PC-3 (cell line): ENCODE measurements around the gene IL20RB. TPM values are rescaled to one million over a fixed set of nuclear protein-coding genes. Genes with fewer than 3 reads are reported as not detected.

Experiments
- ATAC-seq: fragments of 200-7000 bp; cut with Tn5 transposase; 2 replicates; pipeline ENCODE4 v1.9.1; 2020; ENCODE audit warnings: mild to moderate bottlenecking, moderate library complexity
- BruUV-seq: library from RNA; stranded (reverse); fragments of 400-500 nt; replicated peaks from 2 replicates; lab custom pipeline; 2021; lab: Mats Ljungman, UMichigan
- CTCF ChIA-PET: fragments of 300-600 bp; sonication (Branson Sonifier 250); formaldehyde crosslinking; loops from one replicate; lab custom pipeline; 2022; ENCODE audit warnings: antibody characterized with exemption; lab: Charles Lee
- POLR2A ChIA-PET: fragments of 300-600 bp; sonication (Branson Sonifier 250); formaldehyde crosslinking; loops from one replicate; lab custom pipeline; 2022; ENCODE audit warnings: antibody characterized with exemption; ENCODE audit not compliant: unreplicated experiment; lab: Charles Lee
- DNase-seq: peaks from one replicate; pipeline ENCODE4 v3.0.0-alpha.2; 2015
- H2AFZ ChIP-seq: fragments of 300-600 bp; sonication (generic); 2 replicates; pipeline ENCODE4 v1.6.0; 2016; ENCODE audit warnings: antibody characterized with exemption, low read length
- H3F3A ChIP-seq: fragments of 300-600 bp; sonication (generic); one replicate; pipeline ENCODE4 v1.6.0; 2017; ENCODE audit warnings: antibody characterized with exemption, low read length, control low read depth, mild to moderate bottlenecking; ENCODE audit not compliant: unreplicated experiment
- H3K27ac ChIP-seq: fragments of 300-600 bp; sonication (generic); 2 replicates; pipeline ENCODE4 v1.5.1; 2016; ENCODE audit warnings: mild to moderate bottlenecking, low read length
- H3K27me3 ChIP-seq: fragments of 300-600 bp; sonication (generic); 2 replicates; pipeline ENCODE4 v1.6.1; 2016; ENCODE audit warnings: low read length, mixed read lengths
- H3K36me3 ChIP-seq: fragments of 300-600 bp; sonication (generic); 2 replicates; pipeline ENCODE4 v1.6.1; 2016; ENCODE audit warnings: low read depth, mixed run types, low read length, mixed read lengths
- H3K4me1 ChIP-seq: fragments of 300-600 bp; sonication (generic); 2 replicates; pipeline ENCODE4 v1.5.1; 2016; ENCODE audit warnings: low read length; ENCODE audit not compliant: insufficient read depth
- H3K4me2 ChIP-seq: fragments of 300-600 bp; sonication (generic); 2 replicates; pipeline ENCODE4 v1.6.0; 2016; ENCODE audit warnings: low read length
- H3K4me3 ChIP-seq: fragments of 300-600 bp; sonication (generic); 2 replicates; pipeline ENCODE4 v1.5.1; 2016; ENCODE audit warnings: mild to moderate bottlenecking, low read length, mixed read lengths
- H3K79me2 ChIP-seq: fragments of 300-600 bp; sonication (generic); 2 replicates; pipeline ENCODE4 v1.6.1; 2017; ENCODE audit warnings: low read length, mixed read lengths
- H3K9ac ChIP-seq: fragments of 300-600 bp; sonication (generic); 2 replicates; pipeline ENCODE4 v1.6.0; 2016; ENCODE audit warnings: mild to moderate bottlenecking, low read length
- H3K9me2 ChIP-seq: fragments of 300-600 bp; sonication (generic); replicated peaks from 2 replicates; pipeline ENCODE4 v1.6.1; 2016; ENCODE audit warnings: mixed run types, low read length, mixed read lengths
- H3K9me3 ChIP-seq: fragments of 300-600 bp; sonication (generic); 2 replicates; pipeline ENCODE4 v1.6.1; 2016; ENCODE audit warnings: low read length, mixed read lengths
- H4K20me1 ChIP-seq: fragments of 300-600 bp; sonication (generic); 2 replicates; pipeline ENCODE4 v1.6.1; 2016; ENCODE audit warnings: low read length, mixed read lengths
- CTCF ChIP-seq: fragments of 300-600 bp; sonication (generic); conservative IDR thresholded peaks from 2 replicates; pipeline ENCODE4 v1.5.1; 2017; ENCODE audit warnings: antibody characterized with exemption, low read depth, mild to moderate bottlenecking, low read length
- EZH2 ChIP-seq: fragments of 300-600 bp; sonication (generic); IDR thresholded peaks from one replicate; pipeline ENCODE4 v1.6.1; 2017; ENCODE audit warnings: antibody characterized with exemption, mild to moderate bottlenecking, low read length; ENCODE audit not compliant: unreplicated experiment
- EZH2phosphoT487 ChIP-seq: fragments of 300-600 bp; sonication (generic); IDR thresholded peaks from 2 replicates; pipeline ENCODE4 v1.6.1; 2018; ENCODE audit warnings: mild to moderate bottlenecking, antibody characterized with exemption, low read length, borderline replicate concordance
- intact Hi-C: fragments of 100-400 bp; cut with micrococcal nuclease; formaldehyde crosslinking; loops from 2 replicates; pipeline ENCODE4 v1.9.0; 2023
- total RNA-seq: library from RNA; depleted of rRNA; stranded (reverse); fragments of >200 nt; gene quantifications from 2 replicates; pipeline ENCODE4 v1.2.3, GENCODE V29; 2014

IL20RB gene
- total RNA-seq, 1 experiment from 2014 or later, result 0.73 TPM

GRCh38 chr3:136932523-136932922, 25.3 kb upstream of the IL20RB start:
- H2AFZ ChIP-seq, result no peak overlapping the region
- H3K79me2 ChIP-seq, result peaks cover 12% of the 10 kb centered on the region
- H4K20me1 ChIP-seq, result no peaks in the 10 kb centered on the region
- ChIA-PET CTCF (no interaction called here), POLR2A (no interaction called here)
- ATAC-seq (no peak; the same call in 1 of the 2 replicates), DNase-seq (no peak)
- peak overlapping the region; percentile 44; the same call in 1 of the 2 replicates for H3K9ac ChIP-seq
- no peaks in the 10 kb centered on the region for H3K27me3 ChIP-seq
- no peaks in the 10 kb centered on the region for H3K9me2 ChIP-seq
- TF ChIP-seq EZH2phosphoT487, result no peak
- no peak for TF ChIP-seq CTCF
- TF ChIP-seq EZH2, result no peak
- H3K4me3 ChIP-seq, result no peak overlapping the region
- H3K4me2 ChIP-seq, result no peak overlapping the region
- H3K27ac ChIP-seq, result peak overlapping the region; percentile 73
- H3K9me3 ChIP-seq, result no peaks in the 10 kb centered on the region
- peaks cover 13% of the 10 kb centered on the region for H3K36me3 ChIP-seq
- no peaks in the 10 kb centered on the region for H3F3A ChIP-seq
- intact Hi-C loops, result loop anchor here (5.0 to 10.0 kb wide), 3 partner anchors 40 to 178 kb away; partner anchors contain the start of genes NCK1 and STAG1
- H3K4me1 ChIP-seq, result peaks cover 16% of the 10 kb centered on the region
- no TSS peak for BruUV-seq

- peaks cover 11% of the 10 kb centered on the region for H3K36me3 ChIP-seq
- peaks cover 18% of the 10 kb centered on the region for H3K79me2 ChIP-seq
- DNase-seq (no peak), ATAC-seq (no peak)
- POLR2A ChIA-PET, result no interaction called here
- CTCF ChIA-PET, result no interaction called here
- no peaks in the 10 kb centered on the region for H3K9me2 ChIP-seq
- no peaks in the 10 kb centered on the region for H3F3A ChIP-seq
- BruUV-seq, result no TSS peak
- H3K9ac ChIP-seq, result no peak overlapping the region; the same call in 1 of the 2 replicates
- no peaks in the 10 kb centered on the region for H3K27me3 ChIP-seq
- peak overlapping the region; percentile 73; the same call in 1 of the 2 replicates for H3K27ac ChIP-seq
- TF ChIP-seq EZH2 (no peak), EZH2phosphoT487 (no peak), CTCF (no peak)
- H3K4me1 ChIP-seq, result peaks cover 18% of the 10 kb centered on the region
- intact Hi-C loops, result loop anchor here (5.0 to 10.0 kb wide), 3 partner anchors 41 to 178 kb away; partner anchors contain the start of genes NCK1 and STAG1
- no peak overlapping the region for H2AFZ ChIP-seq
- H4K20me1 ChIP-seq, result no peaks in the 10 kb centered on the region
- H3K9me3 ChIP-seq, result no peaks in the 10 kb centered on the region
- H3K4me2 ChIP-seq, result no peak overlapping the region
- no peak overlapping the region for H3K4me3 ChIP-seq
Measured at GRCh38 chr3:136932978-136933772, 24.6 kb upstream of the IL20RB start.
